Measurements from ENCODE around the gene LRPAP1. TPM values are rescaled to one million over a fixed set of nuclear protein-coding genes. Genes with fewer than 3 reads are reported as not detected.

LRPAP1 gene
- total and polyA plus RNA-seq, 5 donors, result 207 to 325 (median 308) TPM

DNA sequence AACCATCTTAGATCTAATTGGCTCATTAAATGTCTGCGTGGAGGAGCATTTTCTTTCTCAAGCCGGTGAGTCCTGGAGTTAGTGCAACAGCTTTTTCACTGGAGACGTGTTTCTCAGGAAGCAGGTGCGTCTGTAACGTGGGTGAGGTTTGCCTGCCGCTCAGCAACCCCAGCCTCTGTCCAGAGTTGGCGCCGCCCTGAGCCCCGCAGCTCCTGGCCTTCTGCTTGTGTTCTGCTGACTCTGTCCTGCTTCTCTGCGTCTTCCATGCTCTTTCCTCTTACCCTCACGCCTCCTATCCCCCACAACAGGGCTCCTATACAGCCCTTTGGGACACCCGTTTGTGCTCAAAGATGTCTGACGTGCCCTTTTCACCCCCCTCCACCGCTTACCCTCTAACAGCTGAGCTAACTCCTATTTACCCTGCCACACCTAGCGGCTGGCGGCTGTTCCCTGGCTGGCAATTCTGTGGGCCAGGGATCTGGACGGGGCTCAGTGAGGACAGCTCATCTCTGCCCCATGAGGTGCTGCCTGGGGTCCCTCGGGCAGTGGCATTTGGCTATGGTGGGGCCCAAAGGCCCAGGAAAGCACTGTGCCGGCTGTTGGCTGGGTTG, 50.3 kb downstream of the LRPAP1 start:
- intact Hi-C loops (cut with DNase I), result no loop called here
- no peaks in the 10 kb centered on the region for H3K27me3 ChIP-seq (ENCODE audit: control insufficient read depth, insufficient read depth)

DNA sequence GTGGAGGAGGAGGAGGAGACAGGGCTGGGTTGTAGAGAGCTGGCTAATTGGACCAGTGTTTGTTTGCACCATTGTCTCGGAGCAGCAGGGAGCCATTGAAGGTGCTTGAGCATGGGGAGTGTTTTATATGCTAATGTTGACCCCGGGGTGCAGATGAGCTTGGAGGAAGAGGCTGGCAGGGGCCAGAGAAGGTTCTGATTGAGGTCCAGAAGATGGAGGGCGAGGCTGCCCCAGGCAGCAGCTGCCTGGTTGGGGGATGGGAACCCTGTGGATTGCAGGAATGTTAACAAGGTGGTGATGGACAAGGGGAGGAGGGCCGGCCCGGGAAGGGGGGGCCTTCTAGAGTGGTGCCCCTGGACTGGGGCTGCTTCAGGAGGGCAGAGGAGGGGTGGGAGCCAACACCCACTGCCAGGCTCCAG, 51.1 kb downstream of the LRPAP1 start:
- peaks cover 5% of the 10 kb centered on the region for H3K4me1 ChIP-seq (ENCODE audit: control insufficient read depth, insufficient read depth, low read length)
- intact Hi-C loops (cut with DNase I), result no loop called here
- DNase-seq (peak in 2 of 3 donors; percentile 30 to 74), ATAC-seq (no peak)
- H3K4me3 ChIP-seq (ENCODE audit: low read length), result no peak overlapping the region
- no peaks in the 10 kb centered on the region for H3K27me3 ChIP-seq (ENCODE audit: control insufficient read depth, insufficient read depth)
- H3K27ac ChIP-seq (ENCODE audit: low read length), result peak overlapping the region; percentile 88
- WGBS, result 42% methylated on average over 5 of the region's 5 CpGs
- H3K9me3 ChIP-seq (ENCODE audit: control insufficient read depth, low read length), result no peaks in the 10 kb centered on the region

More for the DNA sequence above, 50.3 kb downstream of the LRPAP1 start:
- WGBS, result 68% methylated on average over 19 of the region's 19 CpGs
- no peak for ATAC-seq
- H3K4me1 ChIP-seq (ENCODE audit: control insufficient read depth, insufficient read depth, low read length), result peaks cover 5% of the 10 kb centered on the region
- H3K27ac ChIP-seq (ENCODE audit: low read length), result peak overlapping the region; percentile 88
- H3K9me3 ChIP-seq (ENCODE audit: control insufficient read depth, low read length), result no peaks in the 10 kb centered on the region
- H3K4me3 ChIP-seq (ENCODE audit: low read length), result no peak overlapping the region
- DNase-seq, result peak in 1 of 3 donors; percentile 50

DNA sequence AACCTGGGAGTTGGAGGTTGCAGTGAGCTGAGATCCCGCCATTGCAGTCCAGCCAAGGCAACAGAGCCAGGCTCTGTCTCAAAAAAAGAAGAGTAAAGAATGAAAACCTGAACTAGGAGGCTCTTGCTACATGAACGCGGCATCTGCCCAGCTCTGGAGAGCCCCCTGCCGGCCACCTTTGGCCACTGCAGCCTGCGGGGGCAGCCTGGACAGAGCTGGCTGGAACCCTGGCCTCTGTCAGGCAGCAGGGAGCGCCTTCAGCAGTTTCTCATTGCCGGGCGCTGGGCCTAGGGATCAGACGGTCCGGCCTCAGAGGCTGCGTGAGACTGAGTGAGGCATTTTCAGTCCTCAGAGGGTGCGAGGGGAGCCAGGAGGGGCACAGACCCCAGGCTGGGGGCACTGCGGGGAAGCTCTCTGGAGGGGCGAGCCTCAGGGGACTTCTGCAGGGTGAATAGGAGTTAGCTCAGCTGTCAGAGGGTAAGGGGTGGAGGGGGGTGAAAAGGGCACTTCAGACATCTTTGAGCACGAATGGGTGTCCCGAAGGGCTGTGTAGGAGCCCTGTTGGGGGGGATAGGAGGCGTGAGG, 51.6 kb downstream of the LRPAP1 start:
- WGBS, result 15% methylated on average over 17 of the region's 17 CpGs
- Histone ChIP-seq H3K27me3 (ENCODE audit: control insufficient read depth, insufficient read depth) (no peaks in the 10 kb centered on the region), H3K4me3 (ENCODE audit: low read length) (no peak overlapping the region), H3K4me1 (ENCODE audit: control insufficient read depth, insufficient read depth, low read length) (peaks cover 5% of the 10 kb centered on the region), H3K9me3 (ENCODE audit: control insufficient read depth, low read length) (no peaks in the 10 kb centered on the region), H3K27ac (ENCODE audit: low read length) (peak overlapping the region; percentile 88)
- ATAC-seq (peak; percentile 3 to 6), DNase-seq (peak; percentile 71 to 93 (median 91))
- intact Hi-C loops (cut with DNase I), result no loop called here

DNA sequence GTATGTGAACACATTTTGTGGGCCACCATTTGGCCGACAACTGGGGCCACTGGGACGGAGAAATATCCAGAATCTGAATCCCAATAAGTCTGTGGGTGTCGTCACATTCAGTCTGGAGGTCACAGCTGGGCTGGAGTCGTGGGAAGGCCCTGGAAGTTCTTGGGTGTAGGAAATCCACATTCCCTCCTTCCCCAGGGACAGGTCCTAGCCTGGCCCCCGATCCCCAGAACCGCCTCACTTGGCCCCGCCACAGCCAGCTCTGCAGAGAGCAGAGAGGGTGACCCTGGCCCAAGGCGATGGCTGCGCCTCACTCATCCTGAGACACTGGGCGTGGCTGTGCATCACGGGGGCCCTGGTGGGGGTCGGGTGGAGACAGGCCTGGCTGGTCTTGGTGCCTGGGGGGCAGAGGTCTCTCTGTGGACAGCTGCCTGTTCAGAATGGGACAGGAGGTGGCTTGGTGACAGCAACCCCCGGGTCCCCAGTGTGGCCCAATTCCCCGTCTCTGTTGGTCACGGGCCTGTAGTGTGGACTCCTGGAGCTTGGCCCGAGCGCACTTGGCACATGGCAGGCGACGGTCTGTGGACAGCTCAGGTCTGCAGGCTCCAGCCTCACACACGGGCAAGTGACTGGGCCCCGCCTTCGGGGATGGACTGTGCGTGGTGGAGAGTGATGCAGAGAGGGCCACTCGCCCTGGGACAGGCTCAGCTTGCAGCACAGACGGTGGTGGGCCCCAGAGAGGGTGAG, 52.7 kb downstream of the LRPAP1 start:
- Histone ChIP-seq H3K4me1 (ENCODE audit: control insufficient read depth, insufficient read depth, low read length) (peaks cover 2% of the 10 kb centered on the region), H3K27me3 (ENCODE audit: control insufficient read depth, insufficient read depth) (no peaks in the 10 kb centered on the region), H3K9me3 (ENCODE audit: control insufficient read depth, low read length) (no peaks in the 10 kb centered on the region), H3K4me3 (ENCODE audit: low read length) (no peak overlapping the region), H3K27ac (ENCODE audit: low read length) (peak overlapping the region; percentile 38)
- ATAC-seq, result peak; percentile 2 to 14
- 71% methylated on average over 25 of the region's 25 CpGs for WGBS
- DNase-seq, result peak; percentile 45 to 81 (median 62)
- intact Hi-C loops (cut with DNase I), result no loop called here

DNA sequence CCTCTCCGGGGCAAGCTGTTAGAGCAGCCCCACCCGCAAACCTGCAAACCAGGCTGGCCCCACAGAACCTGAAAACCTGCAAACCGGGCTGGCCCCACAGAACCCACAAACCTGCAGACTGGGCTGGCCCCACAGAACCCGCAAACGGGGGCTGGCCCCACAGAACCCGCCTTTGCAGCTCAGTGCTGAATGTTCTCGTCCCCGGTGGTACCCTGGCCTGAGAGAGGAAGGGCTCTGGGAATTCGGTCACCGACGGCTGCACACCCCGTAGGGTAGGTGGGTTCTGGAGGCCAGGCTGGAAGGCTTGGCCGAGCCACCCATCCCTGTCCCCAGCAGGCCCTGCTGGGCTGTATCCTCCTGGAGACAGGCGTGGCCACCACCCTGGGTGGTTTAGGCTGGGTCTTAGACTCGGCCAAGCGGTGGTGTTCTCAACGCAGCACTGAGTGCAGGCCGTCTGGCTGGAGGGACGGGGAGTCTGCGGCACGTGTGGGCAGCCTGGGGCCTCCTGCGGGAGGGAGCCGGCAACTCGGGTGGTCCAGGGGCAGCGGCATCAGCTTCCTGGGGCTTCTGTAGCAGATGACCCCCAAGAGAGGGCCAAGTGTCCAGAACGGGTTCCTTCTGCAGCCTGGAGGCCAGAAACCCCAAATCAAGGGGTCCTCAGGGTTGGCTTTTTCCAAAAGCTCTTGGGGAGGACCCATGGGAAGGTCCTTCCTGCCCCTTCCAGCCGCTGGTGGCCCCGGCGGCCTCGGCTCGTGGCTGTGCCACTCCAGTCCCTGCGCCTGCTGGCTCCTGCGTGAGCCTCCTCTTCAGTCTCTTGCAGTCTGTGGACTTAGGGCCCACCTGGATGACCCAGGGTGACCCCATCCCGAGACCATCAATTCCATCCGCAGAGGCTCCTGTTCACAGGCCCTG, 53.5 kb downstream of the LRPAP1 start:
- 82% methylated on average over 35 of the region's 35 CpGs for WGBS
- Histone ChIP-seq H3K9me3 (ENCODE audit: control insufficient read depth, low read length) (no peaks in the 10 kb centered on the region), H3K27ac (ENCODE audit: low read length) (no peak overlapping the region), H3K27me3 (ENCODE audit: control insufficient read depth, insufficient read depth) (no peaks in the 10 kb centered on the region), H3K4me3 (ENCODE audit: low read length) (no peak overlapping the region), H3K4me1 (ENCODE audit: control insufficient read depth, insufficient read depth, low read length) (peaks cover 2% of the 10 kb centered on the region)
- ATAC-seq, result no peak
- DNase-seq, result peak in 2 of 3 donors; percentile 5 to 46
- intact Hi-C loops (cut with DNase I), result no loop called here

DNA sequence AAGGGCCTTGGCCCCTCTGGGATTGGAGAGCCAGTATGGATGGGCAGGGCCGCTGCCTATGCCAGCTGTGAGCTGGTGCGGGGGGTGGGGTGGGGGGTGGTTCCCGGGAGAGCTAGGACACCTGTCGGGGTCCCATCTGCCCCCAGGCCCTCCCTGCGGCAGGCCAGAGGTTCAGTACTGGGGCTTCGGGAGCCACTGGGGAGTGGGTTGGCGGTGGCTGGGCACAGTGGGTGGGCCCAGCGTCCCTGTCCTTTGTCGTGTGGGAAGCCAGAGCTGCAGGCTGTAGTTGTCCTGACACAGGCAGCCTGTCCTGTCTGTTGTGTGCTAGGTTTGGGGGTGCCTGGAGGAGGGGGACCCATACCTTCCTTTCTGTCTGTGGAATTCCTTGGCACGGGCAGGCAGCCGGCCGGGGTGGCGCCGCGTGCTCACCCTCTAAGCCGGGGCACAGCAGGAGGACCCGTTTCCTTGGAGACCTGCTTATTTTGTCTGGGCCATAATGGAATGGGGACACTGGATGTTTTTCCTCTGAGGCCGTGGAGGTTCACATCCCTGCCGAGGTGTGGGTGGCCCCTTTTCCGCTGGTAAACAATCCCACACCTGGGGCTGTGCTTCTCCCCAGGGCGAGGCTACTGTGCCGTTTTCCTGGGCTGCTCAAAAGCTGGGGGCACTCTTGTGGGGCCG, 54.3 kb downstream of the LRPAP1 start:
- DNase-seq, result peak; percentile 8 to 56 (median 30)
- no peaks in the 10 kb centered on the region for H3K27me3 ChIP-seq (ENCODE audit: control insufficient read depth, insufficient read depth)
- WGBS, result 65% methylated on average over 23 of the region's 23 CpGs
- peaks cover 2% of the 10 kb centered on the region for H3K4me1 ChIP-seq (ENCODE audit: control insufficient read depth, insufficient read depth, low read length)
- intact Hi-C loops (cut with DNase I), result no loop called here
- no peak overlapping the region for H3K4me3 ChIP-seq (ENCODE audit: low read length)
- no peak overlapping the region for H3K27ac ChIP-seq (ENCODE audit: low read length)
- H3K9me3 ChIP-seq (ENCODE audit: control insufficient read depth, low read length), result no peaks in the 10 kb centered on the region
- ATAC-seq, result no peak

DNA sequence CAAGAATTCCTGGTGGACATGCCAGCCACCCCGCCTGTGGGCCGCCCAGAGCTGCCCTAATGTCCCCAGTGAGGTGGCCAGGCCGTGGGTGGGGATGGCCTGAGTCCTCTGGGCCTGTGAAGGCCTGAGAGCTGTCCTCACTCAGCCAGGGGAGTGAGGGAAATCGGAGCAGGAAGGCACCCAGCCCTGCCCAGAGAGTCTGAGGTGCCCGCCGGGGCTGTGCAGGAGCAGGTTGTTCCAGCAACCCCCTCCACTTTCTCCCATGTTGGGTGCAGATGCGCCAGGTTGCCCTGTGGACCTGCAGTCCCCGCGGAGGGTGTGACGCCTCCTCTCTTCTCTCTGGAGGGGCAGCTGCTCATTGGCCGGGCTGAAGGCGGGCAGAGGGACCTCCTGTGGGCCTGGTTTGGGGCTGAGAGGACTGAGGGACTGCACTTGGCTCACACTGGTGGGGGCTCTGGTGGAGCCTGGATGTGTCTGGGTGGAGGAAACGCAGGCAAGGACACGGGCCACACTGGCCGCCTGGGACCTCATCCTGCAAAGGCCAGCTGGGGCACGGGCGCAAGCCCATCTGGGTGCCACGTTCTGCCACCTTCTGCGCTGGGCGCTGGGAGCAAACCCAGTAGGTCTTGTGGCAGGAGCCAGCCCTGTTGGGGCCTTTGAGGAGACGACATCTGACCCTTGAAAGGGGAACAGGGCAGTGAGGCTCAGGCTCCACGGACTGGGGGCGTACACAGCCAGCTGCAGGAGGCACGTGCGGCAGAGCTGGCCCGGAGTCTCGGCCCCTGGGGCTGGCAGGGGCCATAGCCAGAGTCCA, 55.1 kb downstream of the LRPAP1 start:
- no peak for ATAC-seq
- Histone ChIP-seq H3K9me3 (ENCODE audit: control insufficient read depth, low read length) (no peaks in the 10 kb centered on the region), H3K4me3 (ENCODE audit: low read length) (no peak overlapping the region), H3K27me3 (ENCODE audit: control insufficient read depth, insufficient read depth) (no peaks in the 10 kb centered on the region), H3K4me1 (ENCODE audit: control insufficient read depth, insufficient read depth, low read length) (peaks cover 2% of the 10 kb centered on the region), H3K27ac (ENCODE audit: low read length) (no peak overlapping the region)
- DNase-seq, result peak; percentile 4 to 51 (median 34)
- intact Hi-C loops (cut with DNase I), result no loop called here
- 84% methylated on average over 27 of the region's 27 CpGs for WGBS

DNA sequence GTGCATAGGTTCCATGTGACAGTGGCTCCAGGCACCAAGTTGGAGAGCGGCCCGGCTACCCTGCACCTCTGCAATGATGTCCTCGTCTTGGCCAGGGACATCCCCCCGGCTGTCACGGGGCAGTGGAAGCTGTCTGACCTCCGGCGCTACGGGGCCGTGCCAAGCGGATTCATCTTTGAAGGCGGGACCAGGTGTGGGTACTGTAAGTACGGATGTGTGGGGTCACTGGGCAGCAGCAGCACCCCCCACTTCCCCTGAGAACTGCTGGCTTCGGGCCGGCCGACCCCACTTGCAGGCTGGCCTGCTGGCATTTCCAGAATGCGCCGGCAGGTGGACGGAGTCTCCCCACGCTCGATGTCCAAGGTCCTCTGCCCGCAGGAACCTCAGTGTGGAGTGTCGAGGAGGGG, 55.9 kb downstream of the LRPAP1 start:
- Histone ChIP-seq H3K9me3 (ENCODE audit: control insufficient read depth, low read length) (no peaks in the 10 kb centered on the region), H3K4me1 (ENCODE audit: control insufficient read depth, insufficient read depth, low read length) (peaks cover 2% of the 10 kb centered on the region), H3K27me3 (ENCODE audit: control insufficient read depth, insufficient read depth) (no peaks in the 10 kb centered on the region), H3K4me3 (ENCODE audit: low read length) (no peak overlapping the region), H3K27ac (ENCODE audit: low read length) (no peak overlapping the region)
- WGBS, result 87% methylated on average over 22 of the region's 22 CpGs
- ATAC-seq (no peak), DNase-seq (peak; percentile 8 to 52 (median 40))
- intact Hi-C loops (cut with DNase I), result no loop called here

DNA sequence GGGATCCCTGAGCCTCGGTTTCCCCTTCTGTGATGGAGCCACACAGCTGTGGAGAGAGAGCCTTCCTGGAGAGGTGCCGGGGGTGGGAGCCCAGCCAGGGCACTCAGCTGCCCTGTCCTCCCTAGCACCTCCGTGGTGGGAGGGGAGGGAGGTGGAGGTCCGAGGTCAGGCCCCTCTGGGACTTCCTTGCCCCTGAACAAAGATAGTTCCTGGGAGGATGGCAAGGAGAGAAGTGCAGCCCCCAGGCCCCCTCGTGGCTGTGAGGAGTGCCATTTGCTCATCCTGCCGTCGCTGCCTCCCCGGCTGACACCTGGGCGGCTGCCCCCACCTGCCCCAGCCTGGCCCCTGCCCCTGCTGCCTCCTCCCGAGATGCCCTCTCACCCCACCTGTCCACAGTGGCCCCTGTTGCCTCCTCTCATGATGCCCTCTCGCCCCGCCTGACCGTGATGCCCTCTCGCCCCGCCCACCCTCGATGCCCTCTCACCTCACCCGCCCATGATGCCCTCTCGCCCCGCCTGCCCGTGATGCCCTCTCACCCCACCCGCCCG, 56.4 kb downstream of the LRPAP1 start:
- intact Hi-C loops (cut with DNase I), result no loop called here
- H3K4me3 ChIP-seq (ENCODE audit: low read length), result no peak overlapping the region
- DNase-seq (peak in 2 of 3 donors; percentile 40 to 44), ATAC-seq (no peak)
- no peaks in the 10 kb centered on the region for H3K9me3 ChIP-seq (ENCODE audit: control insufficient read depth, low read length)
- WGBS, result 78% methylated on average over 22 of the region's 22 CpGs
- H3K4me1 ChIP-seq (ENCODE audit: control insufficient read depth, insufficient read depth, low read length), result peaks cover 2% of the 10 kb centered on the region
- no peak overlapping the region for H3K27ac ChIP-seq (ENCODE audit: low read length)
- H3K27me3 ChIP-seq (ENCODE audit: control insufficient read depth, insufficient read depth), result no peaks in the 10 kb centered on the region
